Activated T-cell treated with anti-CD3 and anti-CD28 coated beads, Interleukin-2, amount 50 U/mL, for 72 hours (primary cell): ENCODE measurements around the gene SHISA2. TPM values are rescaled to one million over a fixed set of nuclear protein-coding genes. Genes with fewer than 3 reads are reported as not detected.

Experiments
- ATAC-seq, 2 donors: fragments of 150-1000 bp; cut with Tn5 transposase; replicated peaks in 1 of 2; 2 replicates each; pipeline ENCODE4 v1.10.0; 2021; ENCODE audit warnings: moderate library complexity in 2 of 2, mild to moderate bottlenecking in 1 of 2
- DNase-seq, 2 donors: peaks; one replicate each; pipeline ENCODE4 v3.0.0; 2021 to 2022; ENCODE audit warnings: mixed read lengths in 1 of 2
- H3K27ac Mint-ChIP-seq: one replicate; pipeline ENCODE4 v1.8.0; 2022; ENCODE audit warnings: mild to moderate bottlenecking, moderate library complexity, mixed read lengths
- H3K27me3 Mint-ChIP-seq: one replicate; pipeline ENCODE4 v1.8.0; 2022; ENCODE audit warnings: low read depth, mixed read lengths
- H3K36me3 Mint-ChIP-seq, 2 donors: one replicate each; pipeline ENCODE4 v1.8.0; 2022; ENCODE audit warnings: mixed read lengths in 2 of 2, mild to moderate bottlenecking in 1 of 2; ENCODE audit not compliant: insufficient read depth in 2 of 2
- H3K4me1 Mint-ChIP-seq: one replicate; pipeline ENCODE4 v1.8.0; 2022; ENCODE audit warnings: low read depth, mixed read lengths
- H3K4me3 Mint-ChIP-seq, 2 donors: one replicate each; pipeline ENCODE4 v1.8.0; 2022; ENCODE audit warnings: mild to moderate bottlenecking in 2 of 2, mixed read lengths in 2 of 2, moderate library complexity in 2 of 2
- H3K9me3 Mint-ChIP-seq, 2 donors: one replicate each; pipeline ENCODE4 v1.8.0; 2022; ENCODE audit warnings: mixed read lengths in 2 of 2
- total RNA-seq, 2 donors: library from RNA; stranded (reverse); gene quantifications; one replicate each; pipeline ENCODE4 v1.2.3, GENCODE V29; 2022

Gene SHISA2
- total RNA-seq, 2 donors from 2014 or later: 0.07 to 0.19 TPM

GRCh38 chr13:26041444-26041843 is 10.4 kb downstream of the SHISA2 start:
- Mint-ChIP-seq H3K4me1 (peaks cover 10% of the 10 kb centered on the region), H3K36me3 (no peaks in the 10 kb centered on the region), H3K27me3 (no peaks in the 10 kb centered on the region), H3K27ac (no peak overlapping the region), H3K4me3 (no peak overlapping the region), H3K9me3 (no peaks in the 10 kb centered on the region)
- DNase-seq (no peak), ATAC-seq (no peak)

GRCh38 chr13:26038931-26039475 is 12.8 kb downstream of the SHISA2 start:
- H3K9me3 Mint-ChIP-seq: peaks cover 0 to 2% of the 10 kb centered on the region in 2 donors
- H3K4me1 Mint-ChIP-seq: no peaks in the 10 kb centered on the region
- no peak overlapping the region for H3K4me3 Mint-ChIP-seq
- ATAC-seq (no peak), DNase-seq (no peak)
- peaks cover 3% of the 10 kb centered on the region for H3K27me3 Mint-ChIP-seq
- no peak overlapping the region for H3K27ac Mint-ChIP-seq
- H3K36me3 Mint-ChIP-seq: no peaks in the 10 kb centered on the region

GRCh38 chr13:26037302-26037701 is 14.5 kb downstream of the SHISA2 start:
- H3K4me1 Mint-ChIP-seq: no peaks in the 10 kb centered on the region
- H3K9me3 Mint-ChIP-seq: peaks cover 0 to 2% of the 10 kb centered on the region in 2 donors
- H3K27ac Mint-ChIP-seq: no peak overlapping the region
- H3K4me3 Mint-ChIP-seq: no peak overlapping the region
- DNase-seq (peak; percentile 36 to 41), ATAC-seq (peak in 1 of 2 donors; percentile 40)
- H3K36me3 Mint-ChIP-seq: no peaks in the 10 kb centered on the region
- H3K27me3 Mint-ChIP-seq: peaks cover 7% of the 10 kb centered on the region

- H3K9me3 Mint-ChIP-seq: peaks cover 0 to 2% of the 10 kb centered on the region in 2 donors
- peaks cover 7% of the 10 kb centered on the region for H3K27me3 Mint-ChIP-seq
- H3K27ac Mint-ChIP-seq: no peak overlapping the region
- no peak for ATAC-seq
- no peak for DNase-seq
- H3K4me1 Mint-ChIP-seq: no peaks in the 10 kb centered on the region
- peaks cover 0 to 2% of the 10 kb centered on the region in 2 donors for H3K36me3 Mint-ChIP-seq
- no peak overlapping the region for H3K4me3 Mint-ChIP-seq
Measured at GRCh38 chr13:26036383-26036782, 15.4 kb downstream of the SHISA2 start.

- peaks cover 15% of the 10 kb centered on the region for H3K27me3 Mint-ChIP-seq
- no peaks in the 10 kb centered on the region for H3K4me1 Mint-ChIP-seq
- peaks cover 0 to 2% of the 10 kb centered on the region in 2 donors for H3K36me3 Mint-ChIP-seq
- ATAC-seq: no peak
- no peak overlapping the region for H3K27ac Mint-ChIP-seq
- H3K4me3 Mint-ChIP-seq: no peak overlapping the region
- DNase-seq: no peak
- H3K9me3 Mint-ChIP-seq: peaks cover 2% of the 10 kb centered on the region in 2 donors
Measured at GRCh38 chr13:26034018-26034417, 17.8 kb downstream of the SHISA2 start.

- Mint-ChIP-seq H3K4me3 (no peak overlapping the region), H3K9me3 (peaks cover 0 to 2% of the 10 kb centered on the region in 2 donors), H3K27ac (no peak overlapping the region), H3K4me1 (no peaks in the 10 kb centered on the region), H3K27me3 (peaks cover 15% of the 10 kb centered on the region), H3K36me3 (peaks cover 0 to 2% of the 10 kb centered on the region in 2 donors)
- DNase-seq: no peak
- ATAC-seq: no peak
Measured at GRCh38 chr13:26030331-26030730, 21.5 kb downstream of the SHISA2 start.

- peaks cover 15% of the 10 kb centered on the region for H3K27me3 Mint-ChIP-seq
- ATAC-seq (no peak), DNase-seq (no peak)
- peaks cover 0 to 2% of the 10 kb centered on the region in 2 donors for H3K36me3 Mint-ChIP-seq
- H3K9me3 Mint-ChIP-seq: peaks cover 0 to 2% of the 10 kb centered on the region in 2 donors
- H3K27ac Mint-ChIP-seq: no peak overlapping the region
- H3K4me1 Mint-ChIP-seq: no peaks in the 10 kb centered on the region
- H3K4me3 Mint-ChIP-seq: no peak overlapping the region
Measured at GRCh38 chr13:26029581-26030136, 22.2 kb downstream of the SHISA2 start.

GRCh38 chr13:26026211-26026610 is 25.6 kb downstream of the SHISA2 start:
- ATAC-seq: no peak
- H3K27ac Mint-ChIP-seq: no peak overlapping the region
- H3K27me3 Mint-ChIP-seq: peaks cover 7% of the 10 kb centered on the region
- H3K9me3 Mint-ChIP-seq: peaks cover 0 to 2% of the 10 kb centered on the region in 2 donors
- no peaks in the 10 kb centered on the region for H3K4me1 Mint-ChIP-seq
- peaks cover 0 to 1% of the 10 kb centered on the region in 2 donors for H3K36me3 Mint-ChIP-seq
- no peak for DNase-seq
- no peak overlapping the region for H3K4me3 Mint-ChIP-seq

- Mint-ChIP-seq H3K36me3 (peaks cover 1 to 3% of the 10 kb centered on the region in 2 donors), H3K9me3 (peaks cover 0 to under 1% of the 10 kb centered on the region in 2 donors), H3K4me1 (no peaks in the 10 kb centered on the region), H3K27me3 (peaks cover 7% of the 10 kb centered on the region), H3K4me3 (no peak overlapping the region), H3K27ac (no peak overlapping the region)
- DNase-seq (no peak), ATAC-seq (no peak)
Measured at GRCh38 chr13:26025771-26026170, 26.0 kb downstream of the SHISA2 start.

- H3K36me3 Mint-ChIP-seq: peaks cover 1 to 6% of the 10 kb centered on the region in 2 donors
- H3K27me3 Mint-ChIP-seq: peaks cover 2% of the 10 kb centered on the region
- no peaks in the 10 kb centered on the region for H3K4me1 Mint-ChIP-seq
- no peaks in the 10 kb centered on the region for H3K9me3 Mint-ChIP-seq
- no peak overlapping the region for H3K4me3 Mint-ChIP-seq
- ATAC-seq (no peak), DNase-seq (no peak)
- no peak overlapping the region for H3K27ac Mint-ChIP-seq
Measured at GRCh38 chr13:26025196-26025595, 26.6 kb downstream of the SHISA2 start.

GRCh38 chr13:26024558-26024957 is 27.3 kb downstream of the SHISA2 start:
- Mint-ChIP-seq H3K4me3 (no peak overlapping the region), H3K36me3 (peaks cover 1 to 6% of the 10 kb centered on the region in 2 donors), H3K27ac (no peak overlapping the region), H3K9me3 (no peaks in the 10 kb centered on the region), H3K27me3 (no peaks in the 10 kb centered on the region), H3K4me1 (no peaks in the 10 kb centered on the region)
- DNase-seq (no peak), ATAC-seq (no peak)

GRCh38 chr13:26022538-26023292 is 29.1 kb downstream of the SHISA2 start:
- ATAC-seq: no peak
- peaks cover 9% of the 10 kb centered on the region for H3K4me1 Mint-ChIP-seq
- no peak overlapping the region for H3K27ac Mint-ChIP-seq
- DNase-seq: no peak
- H3K9me3 Mint-ChIP-seq: no peaks in the 10 kb centered on the region
- H3K36me3 Mint-ChIP-seq: peaks cover 1 to 6% of the 10 kb centered on the region in 2 donors
- no peak overlapping the region for H3K4me3 Mint-ChIP-seq
- H3K27me3 Mint-ChIP-seq: no peaks in the 10 kb centered on the region

- no peak overlapping the region for H3K4me3 Mint-ChIP-seq
- H3K27ac Mint-ChIP-seq: no peak overlapping the region
- peaks cover 16% of the 10 kb centered on the region for H3K4me1 Mint-ChIP-seq
- H3K36me3 Mint-ChIP-seq: peaks cover 1 to 6% of the 10 kb centered on the region in 2 donors
- no peaks in the 10 kb centered on the region for H3K27me3 Mint-ChIP-seq
- no peak for ATAC-seq
- H3K9me3 Mint-ChIP-seq: no peaks in the 10 kb centered on the region
- DNase-seq: no peak
Measured at GRCh38 chr13:26021956-26022355, 29.9 kb downstream of the SHISA2 start.
